T-helper 1 cell treated with Interleukin-12 subunit alpha and Interleukin-12 subunit beta and Interleukin-4 antibody, amounts not matched to agents 30 μg/mL and 1 μg/mL, for 36 hours (primary cell): ENCODE measurements around the gene MYB.

Experiments
- H3K27ac Mint-ChIP-seq: one replicate; pipeline ENCODE4 v1.8.0; 2021; ENCODE audit warnings: mild to moderate bottlenecking, mixed read lengths
- H3K27me3 Mint-ChIP-seq: one replicate; pipeline ENCODE4 v1.8.0; 2021; ENCODE audit warnings: low read depth, mixed read lengths
- H3K36me3 Mint-ChIP-seq: one replicate; pipeline ENCODE4 v1.8.0; 2021; ENCODE audit warnings: low read depth, mixed read lengths
- H3K4me1 Mint-ChIP-seq: one replicate; pipeline ENCODE4 v1.8.0; 2021; ENCODE audit warnings: low read depth, mixed read lengths
- H3K4me3 Mint-ChIP-seq: one replicate; pipeline ENCODE4 v1.8.0; 2021; ENCODE audit warnings: mild to moderate bottlenecking, moderate library complexity, mixed read lengths
- H3K9me3 Mint-ChIP-seq: one replicate; pipeline ENCODE4 v1.8.0; 2021; ENCODE audit warnings: mixed read lengths

Gene MYB

DNA sequence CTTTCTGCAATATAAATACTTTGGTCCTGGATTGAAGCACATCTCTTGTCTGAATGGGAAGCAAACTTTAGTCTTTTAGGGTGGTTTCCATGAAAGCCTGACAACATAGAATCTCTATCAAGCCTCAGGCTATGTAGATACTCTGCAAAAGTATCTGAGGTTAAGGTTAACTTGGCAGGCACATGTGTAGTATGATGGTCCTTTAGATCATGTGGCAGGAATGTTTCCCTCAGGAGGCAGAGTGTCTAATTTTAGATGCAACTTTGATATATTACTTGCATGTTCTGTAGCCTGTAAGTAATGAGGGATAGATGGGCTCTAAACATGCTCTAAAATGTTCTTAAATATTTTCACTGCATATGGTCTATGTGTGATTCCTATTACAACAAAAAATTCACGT lies 8.2 kb downstream of the MYB start:
- Mint-ChIP-seq H3K4me1 (peaks cover 45% of the 10 kb centered on the region), H3K4me3 (peak overlapping the region; percentile 21), H3K27me3 (no peaks in the 10 kb centered on the region), H3K9me3 (no peaks in the 10 kb centered on the region), H3K27ac (peak overlapping the region; percentile 50), H3K36me3 (peaks cover 43% of the 10 kb centered on the region)

DNA sequence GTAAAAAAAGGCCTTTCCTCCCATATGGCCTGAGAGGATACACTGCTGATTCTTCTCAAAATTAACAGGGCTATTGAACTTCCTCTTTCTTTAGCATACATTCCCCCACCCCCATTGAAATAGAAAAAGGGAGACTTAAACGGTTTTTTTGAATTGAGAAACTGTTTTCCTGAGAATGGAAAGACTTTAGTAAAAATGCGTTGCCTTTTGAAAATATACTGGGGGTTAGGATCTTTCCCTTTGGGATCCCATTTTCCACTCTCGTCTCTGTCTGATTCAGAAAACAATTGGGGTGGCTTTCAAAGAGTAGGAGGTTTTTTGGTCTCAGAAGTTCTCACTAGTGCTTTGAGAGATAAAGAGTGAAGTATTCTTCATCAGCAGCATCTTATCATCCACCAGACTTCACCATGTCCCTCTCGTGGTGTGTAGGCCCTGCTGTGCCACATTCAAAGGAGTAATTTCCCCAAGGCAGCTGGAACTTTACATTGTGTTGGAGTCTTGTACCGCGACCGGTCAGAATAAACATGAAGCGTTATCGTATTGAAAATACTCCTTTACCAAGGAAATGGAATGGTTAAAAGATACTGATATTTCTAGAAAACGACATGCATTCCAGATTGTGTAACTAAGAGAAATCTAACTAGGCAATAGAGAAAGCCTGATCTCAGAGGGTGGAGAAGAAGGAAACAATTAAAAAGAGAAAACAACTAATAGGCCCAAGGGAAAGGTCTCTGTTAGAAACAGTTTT lies 10.6 kb downstream of the MYB start:
- no peak overlapping the region for H3K27ac Mint-ChIP-seq
- no peak overlapping the region for H3K4me3 Mint-ChIP-seq
- peaks cover 48% of the 10 kb centered on the region for H3K36me3 Mint-ChIP-seq
- H3K27me3 Mint-ChIP-seq = no peaks in the 10 kb centered on the region
- H3K9me3 Mint-ChIP-seq = no peaks in the 10 kb centered on the region
- peaks cover 43% of the 10 kb centered on the region for H3K4me1 Mint-ChIP-seq

DNA sequence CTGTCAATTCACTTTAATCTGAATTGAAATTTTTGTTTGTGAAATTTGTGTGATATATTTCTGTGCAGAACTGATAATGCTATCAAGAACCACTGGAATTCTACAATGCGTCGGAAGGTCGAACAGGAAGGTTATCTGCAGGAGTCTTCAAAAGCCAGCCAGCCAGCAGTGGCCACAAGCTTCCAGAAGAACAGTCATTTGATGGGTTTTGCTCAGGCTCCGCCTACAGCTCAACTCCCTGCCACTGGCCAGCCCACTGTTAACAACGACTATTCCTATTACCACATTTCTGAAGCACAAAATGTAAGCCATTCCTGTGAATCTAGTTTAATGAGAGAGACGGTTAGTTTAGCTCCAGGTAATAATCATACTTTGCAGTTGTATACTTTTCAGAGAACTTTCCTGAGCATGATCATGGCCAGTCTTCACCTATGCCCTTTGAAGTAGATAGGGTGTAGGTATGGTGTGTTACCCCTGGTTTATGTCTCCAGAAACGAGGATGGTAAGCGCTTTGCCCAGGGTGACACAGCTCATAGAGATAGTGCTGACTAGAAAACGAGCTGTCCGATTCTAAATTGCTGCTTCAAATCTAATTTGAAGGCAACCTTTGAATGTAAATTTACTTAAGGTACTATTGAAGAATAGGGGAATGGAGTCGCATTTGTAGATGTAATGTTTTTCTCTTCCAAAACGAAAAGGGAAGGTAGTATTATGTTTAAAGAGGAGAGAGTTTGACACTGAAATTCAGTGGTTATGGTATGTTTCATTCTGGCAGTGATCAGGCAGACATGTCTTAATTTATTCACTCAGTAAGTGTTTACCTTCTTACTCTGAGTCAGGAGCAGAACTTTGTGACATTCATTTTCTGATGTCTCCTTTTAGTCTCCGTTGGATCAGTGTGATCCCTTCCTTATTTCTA lies 11.4 kb downstream of the MYB start:
- no peak overlapping the region for H3K4me3 Mint-ChIP-seq
- H3K9me3 Mint-ChIP-seq = no peaks in the 10 kb centered on the region
- H3K36me3 Mint-ChIP-seq = peaks cover 55% of the 10 kb centered on the region
- H3K4me1 Mint-ChIP-seq = peaks cover 50% of the 10 kb centered on the region
- H3K27me3 Mint-ChIP-seq = no peaks in the 10 kb centered on the region
- H3K27ac Mint-ChIP-seq = peak overlapping the region; percentile 18

DNA sequence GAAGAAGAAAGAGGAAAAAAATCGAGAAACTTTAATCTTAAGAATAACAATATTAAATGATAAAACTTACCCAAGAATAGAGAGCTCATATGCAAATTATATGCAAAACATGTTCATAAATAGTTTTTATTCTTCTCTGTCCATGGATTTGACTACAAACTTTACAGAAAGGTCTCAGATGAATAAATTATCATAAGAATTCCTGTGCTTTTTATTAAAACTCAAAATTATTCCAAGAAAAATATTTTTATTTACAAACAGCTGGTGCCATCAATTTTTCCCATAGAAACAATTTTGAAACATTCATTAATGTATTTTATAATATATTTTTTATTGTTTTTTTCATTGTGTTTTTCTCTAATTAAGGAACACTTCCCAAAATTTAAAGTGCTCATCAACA lies 12.1 kb downstream of the MYB start:
- peaks cover 56% of the 10 kb centered on the region for H3K36me3 Mint-ChIP-seq
- H3K9me3 Mint-ChIP-seq = no peaks in the 10 kb centered on the region
- no peak overlapping the region for H3K27ac Mint-ChIP-seq
- no peaks in the 10 kb centered on the region for H3K27me3 Mint-ChIP-seq
- H3K4me3 Mint-ChIP-seq = no peak overlapping the region
- peaks cover 53% of the 10 kb centered on the region for H3K4me1 Mint-ChIP-seq

DNA sequence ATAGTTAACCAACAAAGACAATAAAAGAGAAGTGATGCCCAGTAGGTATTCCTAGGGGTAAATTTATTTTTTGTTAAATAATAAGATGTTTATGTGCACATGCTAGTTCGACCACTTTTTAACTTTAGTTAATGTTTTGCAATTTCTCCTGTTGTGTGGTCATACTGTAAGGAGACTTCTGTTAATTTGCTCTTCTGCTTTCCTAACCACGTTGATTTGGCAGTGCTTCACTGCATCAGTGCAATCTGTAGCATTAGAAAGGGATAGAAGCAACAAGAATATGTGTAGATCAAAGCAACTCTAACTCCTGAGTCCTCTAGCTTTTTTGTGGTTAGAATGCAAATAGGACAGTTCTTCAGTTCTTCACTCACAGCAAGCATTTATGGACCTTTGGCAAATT lies 13.9 kb downstream of the MYB start:
- Mint-ChIP-seq H3K9me3 (no peaks in the 10 kb centered on the region), H3K4me1 (peaks cover 40% of the 10 kb centered on the region), H3K36me3 (peaks cover 57% of the 10 kb centered on the region), H3K27ac (no peak overlapping the region), H3K27me3 (no peaks in the 10 kb centered on the region), H3K4me3 (no peak overlapping the region)

DNA sequence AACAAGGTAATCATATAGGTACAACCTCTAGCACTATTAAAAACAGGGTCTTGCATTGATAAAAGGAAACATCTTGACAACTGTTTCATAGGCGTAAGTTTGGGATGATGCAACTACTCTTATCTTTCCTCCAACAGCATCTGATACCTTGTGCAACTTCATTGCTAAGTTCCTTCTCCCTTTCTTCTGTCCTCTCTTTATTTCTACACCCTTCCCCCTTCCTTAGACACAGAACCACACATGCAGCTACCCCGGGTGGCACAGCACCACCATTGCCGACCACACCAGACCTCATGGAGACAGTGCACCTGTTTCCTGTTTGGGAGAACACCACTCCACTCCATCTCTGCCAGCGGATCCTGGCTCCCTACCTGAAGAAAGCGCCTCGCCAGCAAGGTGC lies 14.4 kb downstream of the MYB start:
- peaks cover 43% of the 10 kb centered on the region for H3K4me1 Mint-ChIP-seq

DNA sequence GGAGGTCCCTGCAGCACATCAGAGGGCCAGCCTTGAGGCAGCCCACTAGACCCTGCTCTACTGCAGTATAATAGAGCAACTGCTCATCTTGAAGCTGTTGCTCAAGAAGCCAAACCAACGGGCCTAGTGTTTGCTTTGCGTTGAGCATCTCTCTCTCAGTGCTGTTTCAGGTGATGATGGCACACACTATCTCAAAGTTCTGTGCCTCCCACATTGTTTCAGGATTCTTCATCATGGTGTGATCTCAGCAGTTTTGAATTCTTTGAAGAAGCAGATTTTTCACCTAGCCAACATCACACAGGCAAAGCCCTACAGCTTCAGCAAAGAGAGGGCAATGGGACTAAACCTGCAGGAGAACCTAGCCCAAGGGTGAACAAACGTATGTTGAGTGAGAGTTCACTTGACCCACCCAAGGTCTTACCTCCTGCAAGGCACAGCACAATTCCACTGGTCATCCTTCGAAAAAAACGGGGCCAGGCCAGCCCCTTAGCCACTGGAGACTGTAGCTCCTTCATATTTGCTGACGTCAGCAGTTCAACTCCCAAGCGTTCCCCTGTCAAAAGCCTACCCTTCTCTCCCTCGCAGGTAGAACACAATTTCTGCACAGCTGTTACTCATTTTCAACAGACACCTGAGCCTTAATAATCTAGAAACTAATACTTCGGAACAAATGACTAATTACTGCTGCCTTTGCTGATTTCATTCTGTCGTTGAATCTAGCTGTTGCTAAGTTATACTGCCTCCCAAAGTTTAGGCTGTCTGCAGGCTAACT lies 15.8 kb downstream of the MYB start:
- Mint-ChIP-seq H3K27ac (peak overlapping the region; percentile 71), H3K4me1 (peaks cover 40% of the 10 kb centered on the region), H3K36me3 (peaks cover 55% of the 10 kb centered on the region), H3K27me3 (no peaks in the 10 kb centered on the region), H3K4me3 (no peak overlapping the region), H3K9me3 (no peaks in the 10 kb centered on the region)

More for the DNA sequence above, 14.4 kb downstream of the MYB start:
- no peaks in the 10 kb centered on the region for H3K27me3 Mint-ChIP-seq
- peak overlapping the region; percentile 71 for H3K27ac Mint-ChIP-seq
- H3K9me3 Mint-ChIP-seq = no peaks in the 10 kb centered on the region
- H3K4me3 Mint-ChIP-seq = no peak overlapping the region
- H3K36me3 Mint-ChIP-seq = peaks cover 59% of the 10 kb centered on the region

DNA sequence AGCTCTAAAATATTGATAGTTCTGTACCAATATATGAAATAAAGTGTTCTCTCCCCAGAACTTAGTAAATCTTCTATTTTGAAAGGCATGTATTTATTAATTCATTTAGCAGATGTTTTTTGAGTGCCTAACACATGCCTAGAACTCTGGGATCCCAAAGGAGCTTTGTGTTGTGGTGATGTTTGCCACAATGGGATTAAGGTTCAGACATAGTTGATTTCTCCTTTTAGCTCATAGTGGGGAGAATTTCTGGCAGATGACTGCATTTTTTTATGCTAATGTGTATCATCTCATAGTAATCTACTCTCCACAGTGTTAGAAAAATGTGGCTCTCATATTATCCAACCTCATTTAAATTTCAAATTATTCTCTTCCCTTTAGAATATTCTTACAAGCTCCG lies 21.7 kb downstream of the MYB start:
- Mint-ChIP-seq H3K27me3 (no peaks in the 10 kb centered on the region), H3K4me1 (peaks cover 7% of the 10 kb centered on the region), H3K9me3 (no peaks in the 10 kb centered on the region), H3K4me3 (no peak overlapping the region), H3K36me3 (peaks cover 42% of the 10 kb centered on the region), H3K27ac (no peak overlapping the region)

DNA sequence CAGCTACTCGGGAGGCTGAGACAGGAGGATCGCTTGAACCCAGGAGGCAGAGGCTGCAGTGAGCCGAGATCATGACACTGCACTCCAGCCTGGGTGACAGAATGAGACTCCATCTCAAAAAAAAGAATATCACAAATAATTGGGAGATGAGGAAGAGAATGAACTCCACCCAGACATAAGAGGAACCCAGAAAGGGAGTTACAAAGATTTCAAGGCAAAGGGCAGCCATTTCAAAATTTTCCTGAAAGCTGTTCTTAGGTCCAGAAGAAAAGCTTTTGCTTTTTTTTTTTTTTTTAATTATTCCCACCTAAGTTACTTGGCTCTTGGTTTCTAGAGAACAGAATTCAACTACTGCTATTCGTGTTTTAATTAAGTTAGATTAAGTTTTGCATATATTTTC lies 23.8 kb downstream of the MYB start:
- Mint-ChIP-seq H3K4me1 (peaks cover 16% of the 10 kb centered on the region), H3K27me3 (no peaks in the 10 kb centered on the region), H3K4me3 (no peak overlapping the region), H3K36me3 (peaks cover 48% of the 10 kb centered on the region), H3K27ac (no peak overlapping the region), H3K9me3 (no peaks in the 10 kb centered on the region)

DNA sequence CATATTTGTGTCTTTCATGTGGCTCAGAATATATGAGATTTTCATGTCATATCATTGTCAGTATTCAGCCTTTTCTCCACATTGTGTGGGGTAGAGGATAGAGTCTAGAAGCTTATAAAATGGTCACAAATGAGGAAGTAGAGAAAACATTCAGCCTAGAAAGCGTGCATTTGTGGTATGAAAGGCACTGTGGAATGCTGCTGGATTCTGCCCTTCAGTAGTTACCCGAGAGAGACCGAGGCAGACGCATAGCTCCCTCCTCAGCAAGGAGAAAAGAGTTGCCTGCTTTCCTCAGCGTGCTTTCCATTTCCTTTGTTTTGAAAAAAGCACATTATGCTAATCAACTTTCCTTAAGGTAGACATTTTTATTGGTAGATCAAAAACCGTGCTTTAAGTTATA lies 28.7 kb downstream of the MYB start:
- Mint-ChIP-seq H3K36me3 (peaks cover 39% of the 10 kb centered on the region), H3K27ac (peak overlapping the region; percentile 85), H3K4me3 (peak overlapping the region; percentile 45), H3K27me3 (no peaks in the 10 kb centered on the region), H3K4me1 (peaks cover 42% of the 10 kb centered on the region), H3K9me3 (no peaks in the 10 kb centered on the region)

DNA sequence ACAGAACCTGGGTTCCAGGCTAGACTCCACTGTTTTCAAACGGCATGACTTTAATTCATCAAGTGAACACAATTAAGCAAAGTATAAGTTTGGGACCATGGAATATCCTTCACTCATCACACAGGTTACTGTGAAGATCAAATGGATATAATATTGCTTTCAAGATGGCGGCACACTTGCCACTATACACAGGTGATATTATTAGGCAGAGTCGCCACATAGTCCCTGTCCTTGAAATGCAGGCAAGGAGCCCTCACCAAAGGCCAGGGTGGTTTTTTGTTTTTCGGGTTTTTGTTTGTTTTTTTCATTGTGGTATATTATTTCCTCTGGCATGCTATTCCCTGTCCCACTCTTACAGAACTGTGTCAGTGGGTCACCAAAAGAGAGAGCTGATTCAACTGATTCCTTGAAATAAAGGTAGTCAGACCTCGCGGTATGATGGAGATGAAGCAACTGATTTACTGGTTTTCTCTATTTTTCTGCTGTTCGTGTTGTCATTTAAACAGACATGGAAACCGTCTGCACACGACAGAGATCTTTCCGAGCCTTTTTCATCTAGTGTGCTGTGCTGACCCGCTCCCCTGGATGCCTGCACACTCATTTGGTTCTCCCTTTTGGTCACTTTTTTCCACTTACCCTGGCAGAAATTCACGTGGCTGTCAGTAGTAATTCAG lies 29.7 kb downstream of the MYB start:
- no peaks in the 10 kb centered on the region for H3K27me3 Mint-ChIP-seq
- peak overlapping the region; percentile 85 for H3K27ac Mint-ChIP-seq
- H3K9me3 Mint-ChIP-seq = no peaks in the 10 kb centered on the region
- H3K36me3 Mint-ChIP-seq = peaks cover 36% of the 10 kb centered on the region
- H3K4me3 Mint-ChIP-seq = peak overlapping the region; percentile 45
- peaks cover 43% of the 10 kb centered on the region for H3K4me1 Mint-ChIP-seq

DNA sequence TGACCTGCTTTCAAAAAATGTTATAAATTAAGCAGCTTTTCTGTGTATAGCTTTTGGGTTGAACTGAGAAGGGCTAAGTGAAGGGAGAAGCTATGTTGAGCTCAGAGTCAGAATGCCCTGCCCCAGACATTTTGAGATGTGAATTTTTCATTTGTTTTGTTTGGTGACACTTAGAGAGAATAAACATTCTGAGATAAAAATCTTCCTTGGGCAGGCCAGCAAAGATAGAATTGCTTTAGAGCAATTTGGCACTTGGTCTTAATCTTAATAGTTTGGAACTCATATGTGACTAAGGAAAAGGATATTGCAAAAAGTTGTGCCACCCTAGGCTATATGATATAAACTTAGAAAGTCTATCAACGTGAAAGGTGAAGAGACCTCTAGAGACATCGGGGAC lies 30.2 kb downstream of the MYB start:
- Mint-ChIP-seq H3K4me1 (peaks cover 43% of the 10 kb centered on the region), H3K9me3 (no peaks in the 10 kb centered on the region), H3K27ac (peak overlapping the region; percentile 85), H3K36me3 (peaks cover 36% of the 10 kb centered on the region), H3K27me3 (no peaks in the 10 kb centered on the region), H3K4me3 (peak overlapping the region; percentile 44)

DNA sequence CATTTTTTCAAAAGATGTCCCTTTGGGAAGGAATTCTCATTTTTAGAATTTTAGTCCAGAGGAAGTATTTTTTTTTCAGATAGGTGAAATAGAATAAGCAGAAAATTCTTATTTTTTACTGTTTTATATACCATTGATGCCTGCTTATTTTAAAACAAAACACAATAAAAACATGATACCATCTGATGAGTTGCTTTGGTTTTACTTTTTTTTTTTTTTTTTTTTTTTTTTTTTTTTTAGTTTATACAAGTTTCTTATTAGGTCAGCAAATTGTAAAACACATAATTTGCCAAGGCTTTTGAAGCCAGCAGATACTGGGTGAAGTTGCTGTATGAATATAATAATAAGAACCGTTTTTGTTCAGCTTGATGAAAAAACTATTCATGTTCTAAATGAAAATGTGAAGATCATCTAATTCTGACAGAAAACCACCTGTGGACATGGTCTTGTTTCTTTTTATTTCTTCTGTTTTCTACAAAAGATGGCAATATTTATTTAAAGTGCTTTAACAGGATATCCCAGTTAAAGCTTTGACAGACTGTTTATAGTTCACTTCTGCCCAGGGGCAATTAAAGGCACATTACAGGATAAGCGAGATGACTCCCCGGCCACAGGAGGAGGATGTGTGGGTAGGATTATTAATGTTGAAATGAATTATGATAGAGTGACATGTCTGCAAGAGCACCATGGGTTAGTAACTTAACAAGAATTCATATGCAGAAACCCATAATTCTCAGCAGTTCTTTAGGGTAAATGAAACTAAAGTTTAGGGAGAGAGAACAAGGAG lies 31.1 kb downstream of the MYB start:
- H3K36me3 Mint-ChIP-seq = peaks cover 41% of the 10 kb centered on the region
- peaks cover 43% of the 10 kb centered on the region for H3K4me1 Mint-ChIP-seq
- no peaks in the 10 kb centered on the region for H3K9me3 Mint-ChIP-seq
- H3K4me3 Mint-ChIP-seq = peak overlapping the region; percentile 75
- peak overlapping the region; percentile 88 for H3K27ac Mint-ChIP-seq
- H3K27me3 Mint-ChIP-seq = no peaks in the 10 kb centered on the region
